ENCODE measurements around the gene ANAPC5.

- TF ChIP-seq CTCF (IDR thresholded peaks at IDR 0.05) (no peak), EP300 (IDR thresholded peaks at IDR 0.05) (no peak)
These were observed 62.2 kb downstream of the ANAPC5 start for GRCh38 chr12:121289962-121290361.

Measured in esophagus muscularis mucosa (tissue), 3 donors.